HG02642 (cell line): ENCODE measurements around the gene LTB4R.
A peak's percentile ranks its signal among the peaks of the same experiment; 100 is the strongest.

Source experiments
- ATAC-seq: cut with Tn5 transposase; IDR thresholded peaks from one replicate; pipeline ENCODE4 v1.9.1; 2021; ENCODE audit warnings: mild to moderate bottlenecking; ENCODE audit not compliant: unreplicated experiment, poor library complexity

LTB4R gene

DNA sequence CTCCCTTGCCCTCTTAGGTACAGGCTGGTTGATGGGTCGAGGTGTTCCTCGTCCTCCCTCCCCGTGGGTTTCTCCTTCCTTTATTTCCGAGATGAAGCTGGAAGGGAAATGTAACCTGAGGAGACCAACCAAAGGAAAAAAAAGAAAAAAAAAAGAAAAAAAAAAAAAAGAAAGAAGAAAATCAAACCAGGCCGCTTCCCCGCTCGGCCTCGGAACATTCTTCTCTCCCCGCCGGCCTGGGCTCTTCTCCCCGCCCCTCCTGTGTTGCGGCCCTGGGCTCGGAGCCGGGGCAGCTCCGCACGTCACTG is 55.1 kb downstream of the LTB4R start:
- ATAC-seq = no peak

- ATAC-seq = peak; percentile 65
Observed at GRCh38 chr14:24366721-24367513, 55.6 kb downstream of the LTB4R start.
